ENCODE measurements around the gene FAM200B.

FAM200B gene

DNA sequence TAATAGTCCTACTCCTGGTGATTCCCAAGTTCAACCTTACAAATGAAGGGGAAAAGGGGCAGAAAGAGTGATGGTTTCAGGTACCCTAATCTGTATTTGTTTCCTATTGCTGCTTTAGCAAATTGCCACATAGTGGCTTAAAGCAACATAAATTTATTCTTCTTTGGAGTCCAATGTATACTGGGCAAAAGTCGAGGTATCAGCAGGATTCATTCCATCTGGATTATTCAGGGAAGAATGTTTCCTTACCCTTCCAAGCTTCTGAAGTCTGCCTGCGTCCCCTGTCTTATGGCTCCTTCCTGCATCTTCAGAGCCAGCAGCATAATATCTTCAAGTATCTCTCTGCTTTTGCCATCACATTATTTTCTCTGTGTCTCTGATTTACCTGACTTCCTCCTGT lies 11.0 kb downstream of the FAM200B start:
- TF ChIP-seq SIN3A (IDR thresholded peaks at IDR 0.05; ENCODE audit: borderline replicate concordance, insufficient read depth, low read length) (no peak), FOXP2 (optimal IDR thresholded peaks at IDR 0.05; ENCODE audit: borderline replicate concordance, extremely low read depth, extremely low read length, insufficient read depth) (no peak), TAF1 (IDR thresholded peaks at IDR 0.05; ENCODE audit: borderline replicate concordance, insufficient read depth, low read length) (no peak), POLR2AphosphoS5 (IDR thresholded peaks at IDR 0.05; ENCODE audit: low read depth, low read length) (no peak)
- TF ChIP-seq, protein P1, sequence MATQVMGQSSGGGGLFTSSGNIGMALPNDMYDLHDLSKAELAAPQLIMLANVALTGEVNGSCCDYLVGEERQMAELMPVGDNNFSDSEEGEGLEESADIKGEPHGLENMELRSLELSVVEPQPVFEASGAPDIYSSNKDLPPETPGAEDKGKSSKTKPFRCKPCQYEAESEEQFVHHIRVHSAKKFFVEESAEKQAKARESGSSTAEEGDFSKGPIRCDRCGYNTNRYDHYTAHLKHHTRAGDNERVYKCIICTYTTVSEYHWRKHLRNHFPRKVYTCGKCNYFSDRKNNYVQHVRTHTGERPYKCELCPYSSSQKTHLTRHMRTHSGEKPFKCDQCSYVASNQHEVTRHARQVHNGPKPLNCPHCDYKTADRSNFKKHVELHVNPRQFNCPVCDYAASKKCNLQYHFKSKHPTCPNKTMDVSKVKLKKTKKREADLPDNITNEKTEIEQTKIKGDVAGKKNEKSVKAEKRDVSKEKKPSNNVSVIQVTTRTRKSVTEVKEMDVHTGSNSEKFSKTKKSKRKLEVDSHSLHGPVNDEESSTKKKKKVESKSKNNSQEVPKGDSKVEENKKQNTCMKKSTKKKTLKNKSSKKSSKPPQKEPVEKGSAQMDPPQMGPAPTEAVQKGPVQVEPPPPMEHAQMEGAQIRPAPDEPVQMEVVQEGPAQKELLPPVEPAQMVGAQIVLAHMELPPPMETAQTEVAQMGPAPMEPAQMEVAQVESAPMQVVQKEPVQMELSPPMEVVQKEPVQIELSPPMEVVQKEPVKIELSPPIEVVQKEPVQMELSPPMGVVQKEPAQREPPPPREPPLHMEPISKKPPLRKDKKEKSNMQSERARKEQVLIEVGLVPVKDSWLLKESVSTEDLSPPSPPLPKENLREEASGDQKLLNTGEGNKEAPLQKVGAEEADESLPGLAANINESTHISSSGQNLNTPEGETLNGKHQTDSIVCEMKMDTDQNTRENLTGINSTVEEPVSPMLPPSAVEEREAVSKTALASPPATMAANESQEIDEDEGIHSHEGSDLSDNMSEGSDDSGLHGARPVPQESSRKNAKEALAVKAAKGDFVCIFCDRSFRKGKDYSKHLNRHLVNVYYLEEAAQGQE (IDR thresholded peaks at IDR 0.05; ENCODE audit: insufficient read depth in 1 of 2, low read depth in 2 of 2, low read length in 2 of 2) = no peak

DNA sequence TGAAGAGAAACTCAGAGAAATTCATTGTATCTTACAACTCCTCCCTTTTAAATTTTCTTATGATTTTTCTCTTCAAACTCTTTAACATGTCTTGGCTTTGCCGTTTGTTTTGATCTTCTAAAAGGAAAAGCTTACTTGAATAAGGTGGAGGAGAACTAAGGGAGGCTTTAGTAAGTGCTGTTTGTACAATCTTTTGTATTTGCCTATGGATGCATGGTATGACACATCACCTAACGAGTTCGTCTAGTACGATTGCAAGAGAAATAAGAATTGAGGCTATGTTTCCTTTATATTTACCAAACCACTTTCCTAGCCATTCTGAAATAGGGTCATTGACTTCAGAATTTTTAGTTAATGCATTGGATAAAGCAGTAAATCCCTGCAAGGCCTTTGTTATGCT lies 12.8 kb downstream of the FAM200B start:
- TF ChIP-seq, protein P1 (IDR thresholded peaks at IDR 0.05; ENCODE audit: insufficient read depth in 1 of 2, low read depth in 2 of 2, low read length in 2 of 2) = no peak
- TF ChIP-seq FOXP2 (optimal IDR thresholded peaks at IDR 0.05; ENCODE audit: borderline replicate concordance, extremely low read depth, extremely low read length, insufficient read depth) (no peak), POLR2AphosphoS5 (IDR thresholded peaks at IDR 0.05; ENCODE audit: low read depth, low read length) (no peak), SIN3A (IDR thresholded peaks at IDR 0.05; ENCODE audit: borderline replicate concordance, insufficient read depth, low read length) (no peak), TAF1 (IDR thresholded peaks at IDR 0.05; ENCODE audit: borderline replicate concordance, insufficient read depth, low read length) (no peak)

DNA sequence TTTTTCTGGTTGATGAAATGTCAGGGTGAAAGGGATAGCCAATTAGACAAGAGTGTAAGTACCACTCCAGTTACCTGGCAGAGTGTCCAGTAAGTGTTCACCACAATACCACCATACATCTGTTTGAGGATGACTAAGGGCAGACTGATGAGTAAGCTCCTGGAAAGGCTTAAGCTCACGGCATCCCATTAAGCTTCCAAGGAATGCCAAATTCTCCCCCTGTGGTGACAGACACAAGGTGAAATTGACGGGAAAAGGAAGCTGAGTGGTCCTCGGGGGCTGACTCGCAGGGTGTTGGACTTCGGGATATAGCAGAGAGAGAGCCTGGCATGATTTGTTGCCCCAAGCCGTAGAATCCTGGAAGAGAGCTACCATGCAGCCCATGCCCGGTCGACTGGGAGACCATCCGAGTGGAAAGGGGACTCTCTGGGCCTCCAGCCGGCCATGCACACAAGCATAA lies 13.6 kb downstream of the FAM200B start:
- TF ChIP-seq TAF1 (IDR thresholded peaks at IDR 0.05; ENCODE audit: borderline replicate concordance, insufficient read depth, low read length) (no peak), FOXP2 (optimal IDR thresholded peaks at IDR 0.05; ENCODE audit: borderline replicate concordance, extremely low read depth, extremely low read length, insufficient read depth) (no peak), POLR2AphosphoS5 (IDR thresholded peaks at IDR 0.05; ENCODE audit: low read depth, low read length) (no peak), SIN3A (IDR thresholded peaks at IDR 0.05; ENCODE audit: borderline replicate concordance, insufficient read depth, low read length) (no peak)
- TF ChIP-seq, protein P1 (IDR thresholded peaks at IDR 0.05; ENCODE audit: insufficient read depth in 1 of 2, low read depth in 2 of 2, low read length in 2 of 2) = no peak

DNA sequence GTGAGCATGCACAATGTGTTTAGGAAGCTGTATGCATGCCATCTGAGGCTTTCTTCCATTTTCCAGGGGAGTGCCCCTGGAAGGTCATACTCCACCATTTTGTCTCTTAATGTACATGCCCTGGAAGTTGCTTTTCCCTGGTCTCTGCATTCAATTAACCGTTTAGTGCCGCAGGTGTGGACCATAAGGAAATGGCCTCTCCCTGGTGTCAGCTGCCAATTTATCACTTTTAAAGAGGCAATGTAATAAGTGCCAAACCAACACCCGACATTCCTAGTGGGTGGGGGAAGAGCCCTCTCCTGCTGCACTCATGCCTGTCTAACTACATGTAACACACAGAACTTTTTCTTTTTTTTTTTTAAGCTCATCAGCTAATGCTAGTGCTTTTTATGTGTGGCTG lies 14.1 kb downstream of the FAM200B start:
- TF ChIP-seq, protein P1 (IDR thresholded peaks at IDR 0.05; ENCODE audit: insufficient read depth in 1 of 2, low read depth in 2 of 2, low read length in 2 of 2) = no peak
- TF ChIP-seq FOXP2 (optimal IDR thresholded peaks at IDR 0.05; ENCODE audit: borderline replicate concordance, extremely low read depth, extremely low read length, insufficient read depth) = no peak

DNA sequence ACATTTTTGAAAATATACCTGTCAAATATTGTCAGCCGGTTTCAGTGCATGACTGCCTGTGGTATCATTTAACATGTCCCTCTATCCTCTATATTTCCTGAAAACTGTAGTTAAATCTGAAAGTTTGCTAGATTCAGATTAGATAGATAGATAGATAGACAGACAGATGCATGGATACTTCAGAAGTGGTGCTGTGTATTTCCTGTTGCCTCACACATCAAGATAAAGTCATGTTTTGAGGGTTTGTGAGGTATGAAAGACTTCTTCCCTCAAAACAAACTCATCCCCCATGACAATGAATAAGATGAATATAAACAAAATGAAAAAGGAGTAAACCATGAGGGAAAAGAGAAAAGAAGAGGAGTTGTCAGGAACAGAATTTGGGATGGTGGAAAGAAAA lies 15.2 kb downstream of the FAM200B start:
- TF ChIP-seq POLR2AphosphoS5 (IDR thresholded peaks at IDR 0.05; ENCODE audit: low read depth, low read length) = no peak
- TF ChIP-seq FOXP2 (optimal IDR thresholded peaks at IDR 0.05; ENCODE audit: borderline replicate concordance, extremely low read depth, extremely low read length, insufficient read depth) = no peak
- TF ChIP-seq, protein P1 (IDR thresholded peaks at IDR 0.05; ENCODE audit: insufficient read depth in 1 of 2, low read depth in 2 of 2, low read length in 2 of 2) = no peak
- TF ChIP-seq SIN3A (IDR thresholded peaks at IDR 0.05; ENCODE audit: borderline replicate concordance, insufficient read depth, low read length) = no peak
- TF ChIP-seq TAF1 (IDR thresholded peaks at IDR 0.05; ENCODE audit: borderline replicate concordance, insufficient read depth, low read length) = no peak

Measured in PFSK-1 (cell line).